GM19395 (cell line): ENCODE results near the gene SPOCK2.

Experiments
- ATAC-seq: cut with Tn5 transposase; IDR thresholded peaks from one replicate; pipeline ENCODE4 v1.9.1; 2021; ENCODE audit warnings: mild to moderate bottlenecking, moderate library complexity; ENCODE audit not compliant: unreplicated experiment

Gene SPOCK2

DNA sequence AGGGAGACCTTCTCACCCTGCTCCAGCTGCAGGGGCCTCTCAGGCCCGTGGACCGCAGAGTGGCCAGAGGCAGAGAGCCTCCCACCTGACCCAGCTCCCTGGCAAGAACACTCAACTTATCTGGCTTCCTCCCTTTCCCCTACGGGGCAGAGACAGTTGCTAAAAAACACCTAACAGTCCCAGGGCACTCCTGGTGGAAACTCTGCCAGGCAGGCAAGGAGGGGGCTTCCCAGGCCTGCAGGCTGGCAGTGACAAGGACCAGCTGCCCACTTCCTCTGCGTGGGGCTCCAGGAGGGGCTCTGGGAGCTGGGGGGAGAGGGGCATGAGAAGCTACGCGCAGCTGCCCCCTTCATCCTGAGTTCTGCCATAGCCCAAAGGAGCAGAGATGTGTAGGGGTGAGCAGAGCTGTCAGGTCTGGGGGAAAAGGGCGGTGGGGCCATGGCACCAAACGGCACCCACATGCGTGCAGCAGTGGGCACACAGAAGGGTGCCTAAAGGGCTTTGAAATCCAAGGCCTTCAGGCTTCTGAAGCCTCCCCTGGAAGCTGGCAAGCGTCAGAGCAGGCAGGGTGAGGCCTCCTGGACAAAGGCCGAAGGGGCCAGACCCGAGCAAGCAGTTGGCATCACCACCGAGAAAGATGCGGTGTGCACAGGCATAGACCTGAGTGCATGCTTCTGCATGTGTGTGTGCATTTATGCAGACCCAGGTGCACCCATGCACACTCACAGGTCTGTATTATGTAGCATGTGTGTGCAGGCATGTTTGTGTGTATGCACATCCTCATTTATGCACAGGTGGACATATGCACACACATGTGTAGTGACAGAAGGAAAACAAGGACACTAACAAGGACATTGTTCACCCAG is 14.4 kb downstream of the SPOCK2 start:
- ATAC-seq: no peak

DNA sequence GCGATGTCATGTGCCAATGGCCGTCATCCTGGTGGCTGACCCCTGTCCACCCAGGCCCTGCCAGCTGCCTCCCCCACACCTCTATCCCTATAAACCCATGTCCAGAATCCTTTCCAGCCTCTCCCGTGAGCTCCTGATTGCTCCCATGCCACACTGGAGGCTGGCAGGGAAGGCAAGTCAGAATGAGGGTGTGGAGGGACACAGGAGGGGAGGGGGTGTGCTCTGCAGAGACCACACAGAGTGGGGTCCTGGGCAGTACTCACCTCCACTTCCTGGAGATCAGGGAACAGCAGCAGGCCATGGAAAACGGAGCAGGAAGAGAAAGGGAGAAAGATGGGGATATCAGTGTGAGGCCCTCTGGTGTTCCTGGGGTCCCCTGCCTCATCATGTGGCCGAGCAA is 15.7 kb downstream of the SPOCK2 start:
- ATAC-seq: no peak

GRCh38 chr10:72072046-72072445 is 16.3 kb downstream of the SPOCK2 start:
- ATAC-seq: no peak

DNA sequence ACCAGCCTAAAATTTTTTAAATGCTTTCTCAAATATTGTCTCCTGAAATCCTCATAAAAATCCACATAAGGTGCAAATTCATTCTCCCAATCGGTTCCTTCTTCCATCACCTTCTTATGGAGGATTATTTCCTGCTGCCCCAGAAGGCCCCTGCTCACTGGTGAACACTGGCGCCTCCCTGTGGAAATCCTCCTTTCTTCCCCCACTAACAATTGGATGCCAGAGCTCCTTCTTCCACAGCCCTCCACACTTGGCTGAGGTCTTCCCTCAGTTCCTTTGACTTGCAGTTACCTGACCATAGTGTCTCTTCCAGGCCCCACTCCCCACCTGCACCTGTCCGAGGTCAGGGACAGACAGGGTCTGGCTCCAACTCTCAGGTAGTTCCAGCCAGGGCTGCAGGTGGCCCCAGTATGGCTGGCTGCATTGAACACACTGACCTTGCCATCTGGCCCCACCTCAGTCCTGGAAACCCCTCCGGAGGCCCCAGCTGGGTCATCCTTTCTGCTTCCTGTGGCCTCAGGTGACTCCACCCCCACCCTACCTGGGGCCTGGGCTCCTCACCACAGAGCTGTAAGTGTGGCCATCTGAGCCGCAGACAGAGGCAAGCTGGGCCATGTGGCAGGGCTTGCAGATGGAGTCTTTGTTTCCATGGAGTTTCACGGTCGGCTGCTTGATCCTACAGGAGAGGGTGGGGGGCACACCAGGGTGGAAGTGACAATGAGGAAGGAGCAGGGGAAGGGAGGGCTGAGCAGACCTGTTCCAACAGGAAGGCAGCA is 18.4 kb downstream of the SPOCK2 start:
- ATAC-seq: no peak

DNA sequence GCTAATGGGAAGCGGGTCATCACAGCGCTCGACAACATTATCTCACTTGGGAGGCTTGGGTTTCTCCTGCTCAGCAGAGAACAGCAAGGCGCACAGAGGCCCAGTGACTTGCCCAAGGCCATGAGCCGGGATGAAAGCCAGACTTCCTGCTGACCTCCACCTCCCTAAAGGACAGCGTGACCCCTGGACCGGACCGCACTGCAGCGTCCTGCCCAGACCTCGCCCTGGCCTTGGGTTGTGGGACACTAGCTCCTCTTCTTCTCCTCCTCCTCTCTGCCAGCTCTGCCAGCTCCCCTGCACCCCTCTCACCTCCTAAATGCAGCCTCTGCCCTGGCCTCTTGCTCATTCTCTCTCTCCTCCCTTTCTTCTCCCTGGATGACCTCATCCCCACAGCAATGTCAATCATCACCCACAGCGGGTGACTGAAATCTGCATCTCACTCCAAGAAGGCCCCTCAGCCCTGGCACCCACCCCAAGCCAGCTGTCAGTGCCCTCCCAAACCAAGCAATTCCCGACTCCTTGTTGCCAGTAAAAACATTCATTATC is 19.4 kb downstream of the SPOCK2 start:
- ATAC-seq: no peak

DNA sequence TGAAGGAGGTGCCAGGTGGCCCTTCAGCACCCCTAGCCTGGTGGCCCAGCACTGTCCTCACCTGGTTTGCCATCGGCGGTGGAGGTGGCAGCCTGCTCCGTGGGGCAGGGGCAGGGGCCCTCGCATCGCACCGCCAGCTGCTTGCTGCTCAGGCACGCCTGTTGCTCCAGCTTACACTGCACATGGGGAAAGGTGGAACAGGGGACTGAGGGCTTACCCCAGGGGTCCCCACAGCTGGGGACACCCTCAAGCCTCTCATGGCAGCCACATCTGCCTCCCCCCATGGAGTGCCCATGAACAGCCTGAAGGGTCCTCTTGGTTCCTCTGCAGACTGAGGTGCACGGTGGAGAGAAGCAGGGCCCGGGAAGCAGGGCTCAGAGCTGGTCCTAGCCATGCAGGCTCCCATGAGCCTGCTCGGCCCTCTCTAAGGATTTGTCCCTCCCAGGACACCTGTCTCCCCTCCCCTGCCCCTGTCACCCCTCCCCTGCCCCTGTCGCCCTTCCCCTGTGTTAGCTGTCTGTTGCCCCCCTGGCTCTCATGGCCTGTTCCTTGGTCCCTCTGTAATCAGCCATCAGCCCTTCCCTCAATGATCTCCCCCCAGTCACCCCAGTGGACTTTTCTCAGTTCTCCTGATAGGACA is 20.1 kb downstream of the SPOCK2 start:
- no peak for ATAC-seq

DNA sequence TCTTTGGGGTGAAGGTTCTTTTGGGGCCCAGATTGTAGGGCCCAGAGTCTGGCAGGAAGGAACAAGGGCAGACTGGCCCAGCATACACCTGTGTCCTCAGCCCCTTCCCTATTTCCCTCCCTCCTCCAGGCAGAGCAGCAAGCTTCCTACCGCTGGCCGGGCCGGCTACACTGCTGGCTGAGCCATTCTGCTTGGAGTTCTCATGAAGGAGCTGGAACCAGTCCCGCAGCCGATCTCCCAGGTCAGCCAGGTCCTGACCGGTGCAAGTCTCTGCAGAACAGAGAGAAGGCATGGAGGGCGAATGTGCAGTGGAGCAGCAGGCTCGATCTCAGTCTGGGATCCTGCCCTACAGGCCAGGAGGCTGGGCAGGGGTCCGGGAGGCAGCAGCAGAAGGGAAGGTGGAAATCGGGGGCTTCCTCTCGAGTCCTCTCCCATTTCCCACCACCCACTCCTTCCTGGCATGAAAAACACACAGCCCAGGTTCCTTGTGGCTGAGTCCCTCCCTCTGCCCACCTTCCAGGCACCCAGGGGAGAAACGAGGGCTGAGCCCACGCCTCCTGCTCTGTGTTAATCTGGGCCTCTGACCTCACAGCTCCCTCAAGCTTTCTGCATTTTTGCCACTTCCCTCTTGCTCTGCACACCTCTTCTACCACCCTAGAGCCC is 20.8 kb downstream of the SPOCK2 start:
- ATAC-seq: no peak

DNA sequence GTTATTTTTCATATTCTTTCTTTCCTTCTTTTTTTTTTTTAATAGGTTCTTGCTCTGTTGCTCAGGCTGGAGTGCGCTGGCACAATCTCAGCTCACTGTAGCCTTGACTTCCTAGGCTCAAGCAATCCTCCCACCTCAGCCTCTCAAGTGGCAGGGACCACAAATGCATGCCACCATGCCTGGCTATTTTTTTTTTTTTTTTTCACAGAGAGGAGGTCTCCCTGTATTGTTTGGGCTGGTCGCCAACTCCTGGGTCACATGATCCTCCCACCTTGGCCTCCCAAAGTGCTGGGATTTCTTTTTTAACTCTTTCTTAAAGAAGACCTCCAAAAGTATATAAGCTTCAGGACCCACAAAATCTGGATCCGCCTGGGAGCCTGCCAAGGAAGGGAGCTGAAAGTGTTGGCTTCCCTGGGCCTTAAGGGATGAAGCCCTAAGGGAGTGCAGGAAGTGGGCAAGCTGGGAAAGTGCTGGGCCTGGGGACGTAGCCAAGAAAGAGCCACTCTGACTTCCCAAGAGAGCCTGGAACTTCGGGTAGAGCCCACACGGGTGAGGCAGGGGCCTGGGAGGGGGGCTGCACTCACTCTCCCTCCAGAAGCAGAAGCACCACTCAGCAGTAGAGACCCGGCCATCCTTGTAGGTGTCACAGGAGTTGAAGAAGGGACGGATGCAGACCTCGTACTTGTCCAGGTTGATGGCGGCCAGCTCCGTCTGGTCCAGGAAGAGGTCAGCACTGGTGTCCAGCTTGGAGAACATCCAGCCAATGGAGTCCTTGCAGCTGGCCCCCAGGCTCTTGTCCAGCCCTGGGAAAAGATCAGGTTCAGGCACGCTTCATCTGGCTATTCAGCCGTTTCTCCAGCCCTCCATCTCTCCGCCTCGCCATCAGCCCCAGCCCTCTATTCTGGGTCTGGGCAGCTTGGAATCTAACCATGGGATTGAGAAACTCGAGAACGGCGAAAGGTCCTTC is 21.8 kb downstream of the SPOCK2 start:
- ATAC-seq: no peak

DNA sequence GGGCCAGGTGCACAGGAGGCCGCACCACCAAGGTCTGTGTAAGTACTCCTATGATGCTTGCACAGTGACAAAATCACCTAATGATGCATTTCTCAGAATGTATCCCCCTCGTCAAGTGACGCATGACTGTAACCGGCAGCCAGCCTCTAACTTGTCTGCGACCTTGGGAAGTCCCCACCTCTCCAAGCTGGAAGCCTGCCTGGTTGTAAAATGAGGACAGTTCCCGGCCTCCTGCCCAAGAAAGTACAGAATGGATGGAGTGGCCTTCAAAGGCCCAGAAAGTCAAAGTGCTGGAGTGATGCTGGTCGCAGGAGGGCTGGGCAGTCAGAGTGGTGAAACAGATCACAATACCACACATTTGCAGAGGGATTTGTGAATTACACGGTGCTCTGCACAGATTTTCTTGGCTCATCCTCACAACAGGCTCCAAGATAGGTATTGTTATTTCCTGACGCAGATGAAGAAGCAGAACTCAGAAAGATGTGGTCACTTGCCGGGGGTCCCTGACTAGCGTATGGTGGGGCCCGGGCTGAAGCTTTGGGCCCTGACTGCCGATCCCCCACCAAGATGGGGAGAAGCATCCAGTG is 22.8 kb downstream of the SPOCK2 start:
- ATAC-seq: no peak

GRCh38 chr10:72063703-72064391 is 24.5 kb downstream of the SPOCK2 start:
- no peak for ATAC-seq

- ATAC-seq: no peak
These were observed 25.3 kb downstream of the SPOCK2 start for GRCh38 chr10:72062832-72063702.

- no peak for ATAC-seq
These were observed 26.0 kb downstream of the SPOCK2 start for GRCh38 chr10:72062382-72062781.

GRCh38 chr10:72061930-72062329 is 26.4 kb downstream of the SPOCK2 start:
- ATAC-seq: no peak

DNA sequence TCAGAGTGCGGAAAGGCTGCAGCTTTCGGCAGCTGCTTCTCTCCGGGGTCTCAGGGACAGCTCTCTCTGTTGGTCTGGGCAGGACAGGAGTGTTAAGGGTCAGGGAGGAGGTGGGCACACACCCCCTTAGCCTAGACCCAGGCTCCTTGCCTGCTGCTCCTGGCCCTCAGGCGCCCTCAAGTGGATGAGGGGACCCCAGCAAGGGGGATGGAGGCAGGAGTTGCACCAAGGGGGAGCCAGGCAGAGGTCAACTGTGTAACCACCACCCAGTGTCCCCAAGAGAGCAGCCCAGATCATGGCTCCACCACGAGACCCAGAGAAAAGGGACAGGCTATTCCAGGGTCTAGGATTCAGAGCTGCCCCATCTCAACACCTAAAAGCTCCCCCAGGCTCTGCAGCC is 26.9 kb downstream of the SPOCK2 start:
- ATAC-seq: no peak

DNA sequence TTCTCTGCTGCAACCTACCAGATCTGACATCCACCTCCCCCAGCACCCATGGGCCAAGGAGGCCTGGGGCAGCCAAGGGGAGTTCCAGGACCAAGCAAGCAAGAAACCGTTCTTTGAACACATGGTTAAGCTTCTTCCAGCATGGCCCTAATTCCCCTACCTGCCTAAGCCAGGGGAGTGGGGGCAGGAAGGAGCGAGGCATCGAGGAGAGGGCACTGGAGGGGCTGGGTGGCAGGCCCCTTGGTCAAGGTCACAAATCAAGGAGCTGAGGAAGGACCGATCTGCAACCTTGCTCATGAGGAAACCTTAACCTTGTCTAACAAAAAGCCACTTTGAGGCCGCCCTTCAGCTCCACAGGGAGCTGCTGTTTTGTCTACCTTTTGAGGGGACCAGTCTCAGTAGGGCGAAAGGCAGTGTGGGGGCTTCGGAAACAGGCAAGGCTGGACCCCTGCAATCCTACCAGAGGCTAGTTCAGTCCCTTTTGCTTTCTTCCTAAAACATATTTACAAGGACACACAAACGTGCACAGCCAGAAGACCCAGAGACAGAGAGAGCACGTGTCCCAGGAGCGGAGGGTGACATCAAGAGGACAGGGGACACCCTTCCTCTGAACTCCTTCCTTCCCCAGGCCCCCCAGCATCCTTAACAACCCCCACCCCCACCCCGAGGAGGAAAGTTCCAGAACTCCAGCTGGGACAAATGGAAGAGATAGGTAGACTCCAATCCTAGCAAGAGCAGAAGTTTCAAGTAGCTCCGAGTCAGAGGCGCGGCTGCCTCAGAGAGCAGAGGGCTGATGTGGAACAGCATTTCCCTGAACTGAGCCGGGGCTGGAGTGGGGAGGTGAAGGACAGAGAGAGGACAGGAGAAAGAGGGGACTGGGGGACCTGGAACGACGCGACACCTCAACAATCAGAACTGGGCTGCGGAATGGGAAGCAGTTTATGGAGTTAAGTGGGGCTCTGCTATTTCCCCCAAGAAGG is 28.2 kb downstream of the SPOCK2 start:
- no peak for ATAC-seq

DNA sequence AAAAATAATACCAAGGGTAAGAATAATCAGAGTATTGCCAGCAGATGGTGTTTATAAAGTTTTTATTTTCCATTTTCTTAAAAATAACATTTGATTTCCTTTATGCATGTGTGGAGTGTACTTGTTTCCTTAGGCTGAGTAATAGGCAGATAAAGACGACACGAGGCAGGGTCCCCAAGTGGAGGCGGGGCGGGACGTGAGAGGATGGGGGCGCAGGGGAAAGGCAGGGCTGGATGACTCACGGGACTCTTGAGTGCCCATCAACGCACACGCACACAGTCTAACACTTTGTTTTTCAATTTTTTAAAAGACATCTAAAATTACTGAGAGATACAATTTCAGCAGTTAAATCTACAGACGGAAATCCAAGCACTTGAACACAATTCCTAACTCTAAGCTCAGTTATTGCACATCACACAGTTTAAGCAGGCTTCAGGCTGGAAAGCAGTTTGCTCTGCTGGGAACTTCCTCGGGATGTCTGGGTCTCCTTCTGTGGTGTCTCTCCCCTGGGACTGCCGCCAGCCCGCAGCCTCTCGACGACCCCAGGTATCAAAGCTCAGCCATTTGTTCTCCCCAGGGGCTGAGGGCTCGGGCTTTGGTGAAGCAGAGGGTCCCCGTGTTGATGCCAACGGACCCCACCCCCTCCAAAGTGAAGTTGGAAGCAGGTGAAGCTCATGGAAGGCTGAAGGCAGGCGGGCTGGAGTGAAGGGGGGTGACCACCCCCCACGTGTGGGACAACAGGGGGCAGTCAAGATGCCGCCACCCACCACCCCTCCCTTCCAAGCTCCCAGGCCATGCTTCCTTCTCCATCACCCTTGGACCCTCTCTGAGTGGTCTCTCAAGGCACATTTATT is 29.1 kb downstream of the SPOCK2 start:
- no peak for ATAC-seq
